Activated CD4-positive, alpha-beta memory T cell treated with anti-CD3 and anti-CD28 coated beads for 36 hours (primary cell): Measurements from ENCODE around the gene NOTCH1. TPM values are rescaled to one million over a fixed set of nuclear protein-coding genes. Genes with fewer than 3 reads are reported as not detected.

ENCODE experiments used
- CTCF ChIA-PET: fragments of 350-600 bp; sonication (Branson Sonifier 250); formaldehyde crosslinking; loops from one replicate; lab custom pipeline; 2021; ENCODE audit warnings: antibody characterized with exemption, inconsistent platforms; lab: Charles Lee
- POLR2A ChIA-PET: fragments of 350-600 bp; sonication (Branson Sonifier 250); formaldehyde crosslinking; loops from one replicate; lab custom pipeline; 2021; ENCODE audit warnings: antibody characterized with exemption; lab: Charles Lee
- DNase-seq: peaks from one replicate; pipeline ENCODE4 v3.0.0-alpha.2; 2020
- H3K27ac Mint-ChIP-seq: one replicate; pipeline ENCODE4 v1.8.0; 2021; ENCODE audit warnings: mixed read lengths
- H3K27me3 Mint-ChIP-seq: one replicate; pipeline ENCODE4 v1.8.0; 2021; ENCODE audit warnings: mixed read lengths
- H3K36me3 Mint-ChIP-seq: one replicate; pipeline ENCODE4 v1.8.0; 2021; ENCODE audit warnings: mixed read lengths
- H3K4me1 Mint-ChIP-seq: one replicate; pipeline ENCODE4 v1.8.0; 2021; ENCODE audit warnings: low read depth, mixed read lengths
- H3K4me3 Mint-ChIP-seq: one replicate; pipeline ENCODE4 v1.8.0; 2021; ENCODE audit warnings: mild to moderate bottlenecking, mixed read lengths
- H3K9me3 Mint-ChIP-seq: one replicate; pipeline ENCODE4 v1.8.0; 2021; ENCODE audit warnings: mixed read lengths
- intact Hi-C: fragments of 100-400 bp; cut with micrococcal nuclease; formaldehyde crosslinking; loops from one replicate; pipeline ENCODE4 v1.15.1; 2023
- total RNA-seq, 2 experiments: library from RNA; stranded (reverse); gene quantifications; one replicate each; pipeline ENCODE4 v1.2.3, GENCODE V29; 2021

The NOTCH1 gene
- total RNA-seq, 2 experiments from 2014 or later = 67.0 to 68.3 TPM

DNA sequence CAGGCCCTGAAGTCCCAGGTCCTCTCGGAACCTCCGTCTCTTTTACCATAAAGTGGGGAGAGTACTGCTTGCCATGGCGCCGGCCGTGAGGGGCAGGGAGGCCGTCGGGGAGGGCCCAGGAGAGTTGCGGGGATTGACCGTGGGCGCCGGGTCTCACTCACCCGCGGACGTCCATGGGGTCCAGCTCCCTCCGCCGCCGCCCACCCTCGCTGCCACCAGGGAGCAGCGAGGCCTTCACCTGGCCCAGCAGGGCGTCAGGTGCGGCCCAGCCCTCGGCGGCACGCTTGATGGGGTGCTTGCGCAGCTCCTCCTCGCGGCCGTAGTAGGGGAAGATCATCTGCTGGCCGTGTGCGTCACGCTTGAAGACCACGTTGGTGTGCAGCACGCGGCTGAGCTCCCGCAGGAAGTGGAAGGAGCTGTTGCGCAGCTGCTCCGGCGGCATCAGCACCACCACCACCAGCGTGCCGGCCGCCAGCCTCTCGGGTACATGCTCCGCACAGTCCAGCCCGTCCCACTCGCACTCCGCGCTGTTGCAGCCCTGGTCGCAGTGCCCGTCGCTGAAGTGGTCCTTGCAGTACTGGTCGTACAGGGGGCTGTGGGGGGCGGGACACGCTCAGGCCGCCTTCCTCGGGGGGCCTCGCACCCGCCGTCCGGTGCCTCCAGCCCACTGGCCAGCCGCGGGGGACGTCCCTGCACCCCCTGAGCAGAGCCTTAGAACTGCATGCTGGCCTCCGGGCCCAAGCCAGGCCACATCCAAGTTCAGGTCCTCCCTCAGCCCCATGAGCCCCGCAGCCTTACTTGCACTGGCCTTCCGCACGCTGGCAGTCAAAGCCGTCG, 41.1 kb downstream of the NOTCH1 start:
- no peak overlapping the region for H3K27ac Mint-ChIP-seq
- peaks cover 20% of the 10 kb centered on the region for H3K36me3 Mint-ChIP-seq
- intact Hi-C loops = no loop called here
- H3K27me3 Mint-ChIP-seq = no peaks in the 10 kb centered on the region
- H3K4me3 Mint-ChIP-seq = no peak overlapping the region
- no peaks in the 10 kb centered on the region for H3K4me1 Mint-ChIP-seq
- POLR2A ChIA-PET = no interaction called here
- no peaks in the 10 kb centered on the region for H3K9me3 Mint-ChIP-seq
- CTCF ChIA-PET = no interaction called here
- DNase-seq = no peak

DNA sequence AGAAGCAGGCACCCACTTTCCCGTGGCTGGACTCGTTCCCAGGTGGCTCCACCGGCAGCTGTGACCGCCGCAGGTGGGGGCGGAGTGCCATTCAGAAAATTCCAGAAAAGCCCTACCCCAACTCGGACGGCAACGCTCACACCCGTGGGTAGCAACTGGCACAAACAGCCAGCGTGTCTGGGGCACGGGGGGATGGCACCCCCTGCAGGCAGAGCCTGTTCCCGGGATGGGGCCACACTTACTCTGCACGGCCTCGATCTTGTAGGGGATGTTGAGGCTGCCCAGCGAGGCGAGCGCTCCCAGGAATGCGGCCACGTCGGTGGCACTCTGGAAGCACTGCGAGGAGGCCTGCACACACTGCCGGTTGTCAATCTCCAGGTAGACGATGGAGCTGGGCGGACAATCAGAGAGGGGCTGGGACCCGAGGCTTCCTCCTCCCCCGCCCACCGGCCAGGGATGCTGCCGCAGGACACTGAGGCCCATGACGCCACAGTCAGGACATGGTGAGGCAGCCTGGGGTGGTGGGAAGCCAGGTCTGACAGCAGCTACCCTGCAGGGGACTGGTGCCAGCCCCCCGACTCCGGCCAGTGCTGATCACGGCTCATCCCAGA, 42.8 kb downstream of the NOTCH1 start:
- intact Hi-C loops = no loop called here
- H3K27ac Mint-ChIP-seq = no peak overlapping the region
- no peaks in the 10 kb centered on the region for H3K4me1 Mint-ChIP-seq
- H3K4me3 Mint-ChIP-seq = no peak overlapping the region
- H3K36me3 Mint-ChIP-seq = peaks cover 20% of the 10 kb centered on the region
- no peak for DNase-seq
- ChIA-PET POLR2A (no interaction called here), CTCF (no interaction called here)
- H3K27me3 Mint-ChIP-seq = no peaks in the 10 kb centered on the region
- H3K9me3 Mint-ChIP-seq = no peaks in the 10 kb centered on the region

DNA sequence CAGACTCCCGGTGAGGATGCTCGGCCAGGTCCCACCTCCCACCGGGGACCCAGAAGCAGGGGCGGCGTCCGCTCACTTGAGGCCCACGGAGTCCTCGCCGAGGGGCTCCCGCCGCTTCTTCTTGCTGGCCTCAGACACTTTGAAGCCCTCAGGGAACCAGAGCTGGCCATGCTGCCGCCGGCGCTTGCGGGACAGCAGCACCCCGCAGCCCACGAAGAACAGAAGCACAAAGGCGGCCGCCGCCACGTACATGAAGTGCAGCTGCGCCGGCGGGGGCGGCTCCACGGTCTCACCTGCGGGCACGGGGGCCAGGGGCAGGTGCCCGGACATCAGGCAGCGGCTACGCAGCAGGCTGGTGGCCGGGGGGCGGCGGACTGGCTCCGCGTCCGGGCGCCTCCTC, 43.7 kb downstream of the NOTCH1 start:
- ChIA-PET CTCF (no interaction called here), POLR2A (no interaction called here)
- no peak overlapping the region for H3K4me3 Mint-ChIP-seq
- intact Hi-C loops = no loop called here
- no peak for DNase-seq
- H3K4me1 Mint-ChIP-seq = no peaks in the 10 kb centered on the region
- peaks cover 20% of the 10 kb centered on the region for H3K36me3 Mint-ChIP-seq
- H3K9me3 Mint-ChIP-seq = no peaks in the 10 kb centered on the region
- no peaks in the 10 kb centered on the region for H3K27me3 Mint-ChIP-seq
- H3K27ac Mint-ChIP-seq = no peak overlapping the region

DNA sequence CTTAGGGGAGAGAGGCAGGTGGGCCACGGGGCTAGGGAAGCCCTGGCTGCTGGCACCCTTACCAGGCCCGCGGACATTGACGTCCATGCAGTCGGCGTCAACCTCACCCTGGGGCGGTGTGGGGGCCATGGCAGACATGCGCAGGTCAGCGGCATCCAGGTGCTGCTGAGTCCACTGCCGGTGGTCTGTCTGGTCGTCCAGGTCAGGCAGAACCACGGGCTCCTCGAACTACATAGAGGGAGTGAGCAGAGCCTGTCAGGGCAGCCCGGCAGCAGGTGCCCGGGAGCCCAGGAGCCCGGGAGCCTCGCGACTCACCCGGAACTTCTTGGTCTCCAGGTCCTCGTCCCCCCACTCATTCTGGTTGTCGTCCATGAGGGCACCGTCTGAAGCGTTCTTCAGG, 44.2 kb downstream of the NOTCH1 start:
- no peaks in the 10 kb centered on the region for H3K9me3 Mint-ChIP-seq
- peaks cover 20% of the 10 kb centered on the region for H3K36me3 Mint-ChIP-seq
- ChIA-PET POLR2A (no interaction called here), CTCF (interaction anchor here (1.1 kb wide), 1 partner anchor 14 kb away, joined by 3 read pairs; no protein-coding TSS in a partner anchor)
- intact Hi-C loops = no loop called here
- H3K27me3 Mint-ChIP-seq = no peaks in the 10 kb centered on the region
- no peak overlapping the region for H3K4me3 Mint-ChIP-seq
- H3K27ac Mint-ChIP-seq = no peak overlapping the region
- no peaks in the 10 kb centered on the region for H3K4me1 Mint-ChIP-seq
- no peak for DNase-seq

DNA sequence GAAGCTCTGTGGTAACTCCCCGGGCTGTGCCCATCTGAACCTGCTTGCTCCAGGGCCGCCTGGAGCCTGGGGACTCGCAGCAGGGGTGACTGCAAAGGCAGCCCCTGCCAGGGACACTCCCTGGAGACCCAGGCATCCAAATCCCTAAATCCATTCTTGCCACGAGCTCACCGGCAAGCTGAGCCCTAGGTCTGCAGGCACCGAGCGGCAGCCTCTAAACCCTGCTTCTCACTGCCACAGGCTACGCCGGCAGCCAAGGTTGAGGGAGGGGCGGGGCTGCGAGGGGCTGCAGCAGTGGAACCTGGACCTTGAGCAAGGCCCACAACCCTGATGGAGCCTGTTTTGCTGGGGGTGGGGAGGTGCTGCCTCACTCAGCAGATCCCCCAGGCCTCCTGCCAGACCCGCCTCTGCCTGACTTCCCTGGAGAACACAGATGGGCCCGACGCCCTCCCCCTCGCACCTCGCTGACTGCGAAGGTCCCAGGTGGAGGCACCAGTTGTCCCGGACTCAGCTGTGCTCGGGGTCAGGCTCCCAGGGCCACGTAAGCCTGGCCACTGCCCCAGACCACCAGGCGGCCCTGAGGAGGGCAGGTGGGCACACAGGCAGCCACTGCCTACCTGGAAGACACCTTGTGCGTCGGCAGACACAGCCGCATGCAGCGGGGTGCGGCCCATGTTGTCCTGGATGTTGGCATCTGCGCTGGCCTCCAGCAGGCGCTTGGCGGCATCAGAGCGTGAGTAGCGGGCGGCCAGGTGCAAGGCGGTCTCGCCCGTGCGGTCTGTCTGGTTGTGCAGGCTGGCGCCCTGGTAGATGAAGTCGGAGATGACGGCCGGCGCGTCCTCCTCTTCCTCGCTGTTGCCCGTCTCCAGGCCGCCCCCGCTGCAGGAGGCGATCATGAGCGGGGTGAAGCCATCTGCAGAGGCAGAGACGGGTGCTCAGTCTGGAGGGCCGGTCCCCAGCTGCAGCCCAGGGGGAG, 45.6 kb downstream of the NOTCH1 start:
- Mint-ChIP-seq H3K27ac (no peak overlapping the region), H3K36me3 (peaks cover 23% of the 10 kb centered on the region), H3K4me3 (no peak overlapping the region), H3K9me3 (no peaks in the 10 kb centered on the region), H3K27me3 (no peaks in the 10 kb centered on the region), H3K4me1 (no peaks in the 10 kb centered on the region)
- ChIA-PET POLR2A (no interaction called here), CTCF (no interaction called here)
- intact Hi-C loops = no loop called here
- no peak for DNase-seq

DNA sequence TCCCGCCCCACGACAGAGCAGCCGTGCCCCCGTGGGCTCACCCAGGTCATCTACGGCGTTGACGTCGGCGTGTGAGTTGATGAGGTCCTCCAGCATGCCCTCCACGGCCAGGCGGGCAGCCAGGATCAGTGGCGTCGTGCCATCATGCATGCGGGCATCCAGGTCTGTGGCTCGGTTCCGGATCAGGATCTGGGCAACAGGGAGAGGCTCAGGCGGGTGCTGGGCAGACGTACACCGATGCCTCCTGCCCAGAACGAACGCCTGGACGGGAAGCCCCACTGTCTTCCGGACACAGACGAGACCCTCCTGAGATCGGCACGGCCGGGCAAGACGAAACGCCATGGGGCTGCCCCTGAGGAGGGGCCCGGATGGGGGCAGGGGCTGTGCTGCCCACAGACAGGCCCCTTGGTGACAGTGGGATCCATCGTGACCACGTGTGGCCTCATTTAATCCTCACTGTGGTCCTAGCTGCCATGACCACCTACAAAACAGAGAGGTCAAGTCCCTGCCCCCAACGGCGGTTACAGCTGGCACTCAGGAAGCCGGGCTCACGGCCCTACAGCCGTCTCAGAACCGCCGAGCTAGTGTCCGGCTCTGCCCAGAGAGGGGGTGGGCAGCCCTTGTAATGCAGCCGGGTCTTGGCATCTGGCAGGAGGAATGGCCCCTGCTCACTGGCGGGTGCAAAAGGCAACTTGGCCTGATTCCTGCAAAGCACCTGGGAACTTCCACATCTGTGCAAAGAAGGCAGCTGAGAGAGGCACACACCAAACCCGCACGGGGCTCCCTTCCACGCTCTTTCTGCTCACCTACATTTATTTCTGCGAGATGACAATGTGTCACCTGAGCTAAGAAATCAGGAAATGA, 46.5 kb downstream of the NOTCH1 start:
- peaks cover 22% of the 10 kb centered on the region for H3K36me3 Mint-ChIP-seq
- CTCF ChIA-PET = no interaction called here
- no peaks in the 10 kb centered on the region for H3K4me1 Mint-ChIP-seq
- intact Hi-C loops = no loop called here
- no peaks in the 10 kb centered on the region for H3K9me3 Mint-ChIP-seq
- no peaks in the 10 kb centered on the region for H3K27me3 Mint-ChIP-seq
- DNase-seq = no peak
- no peak overlapping the region for H3K4me3 Mint-ChIP-seq
- no peak overlapping the region for H3K27ac Mint-ChIP-seq
- POLR2A ChIA-PET = no interaction called here

DNA sequence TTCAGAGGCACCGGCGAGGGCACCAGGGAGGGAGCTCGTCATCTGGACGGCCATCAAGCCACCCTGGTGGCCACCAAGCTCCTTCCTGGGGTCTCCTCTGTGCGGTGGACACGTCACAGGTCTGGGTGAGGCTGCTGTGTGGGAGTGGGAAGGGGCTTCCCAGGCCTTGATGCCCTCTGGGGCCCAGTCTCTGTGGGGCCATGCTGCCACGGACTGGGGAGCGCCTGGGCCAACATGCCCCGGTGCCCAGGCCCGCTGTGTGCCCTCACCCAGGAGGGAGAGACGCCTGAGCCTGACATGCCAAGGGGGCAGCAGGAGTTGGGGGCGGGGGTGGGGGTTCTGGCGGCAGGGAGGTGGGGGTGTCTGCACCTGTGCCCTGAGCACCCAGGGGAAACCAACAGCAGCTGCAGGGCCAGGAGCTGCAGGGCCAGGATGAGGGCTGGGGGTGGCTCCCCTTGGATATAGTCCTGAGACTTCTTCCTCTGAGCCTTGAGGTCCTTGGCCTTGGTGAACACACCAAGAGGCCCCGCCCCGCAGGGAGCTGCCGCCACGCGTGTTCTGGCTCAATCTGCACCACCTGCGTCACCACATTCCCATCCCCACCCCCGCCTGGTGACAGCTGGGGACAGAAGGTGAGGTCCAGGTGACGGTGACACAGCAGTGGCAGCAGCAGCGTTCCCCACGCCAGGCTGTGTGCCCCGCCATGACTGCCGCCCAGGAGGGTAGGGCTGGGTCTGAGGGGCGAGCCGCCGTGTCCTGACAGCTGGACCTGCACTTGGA, 47.7 kb downstream of the NOTCH1 start:
- no peak overlapping the region for H3K4me3 Mint-ChIP-seq
- H3K27ac Mint-ChIP-seq = no peak overlapping the region
- ChIA-PET POLR2A (no interaction called here), CTCF (no interaction called here)
- intact Hi-C loops = no loop called here
- peaks cover 19% of the 10 kb centered on the region for H3K36me3 Mint-ChIP-seq
- H3K27me3 Mint-ChIP-seq = no peaks in the 10 kb centered on the region
- no peaks in the 10 kb centered on the region for H3K9me3 Mint-ChIP-seq
- no peak for DNase-seq
- H3K4me1 Mint-ChIP-seq = no peaks in the 10 kb centered on the region

DNA sequence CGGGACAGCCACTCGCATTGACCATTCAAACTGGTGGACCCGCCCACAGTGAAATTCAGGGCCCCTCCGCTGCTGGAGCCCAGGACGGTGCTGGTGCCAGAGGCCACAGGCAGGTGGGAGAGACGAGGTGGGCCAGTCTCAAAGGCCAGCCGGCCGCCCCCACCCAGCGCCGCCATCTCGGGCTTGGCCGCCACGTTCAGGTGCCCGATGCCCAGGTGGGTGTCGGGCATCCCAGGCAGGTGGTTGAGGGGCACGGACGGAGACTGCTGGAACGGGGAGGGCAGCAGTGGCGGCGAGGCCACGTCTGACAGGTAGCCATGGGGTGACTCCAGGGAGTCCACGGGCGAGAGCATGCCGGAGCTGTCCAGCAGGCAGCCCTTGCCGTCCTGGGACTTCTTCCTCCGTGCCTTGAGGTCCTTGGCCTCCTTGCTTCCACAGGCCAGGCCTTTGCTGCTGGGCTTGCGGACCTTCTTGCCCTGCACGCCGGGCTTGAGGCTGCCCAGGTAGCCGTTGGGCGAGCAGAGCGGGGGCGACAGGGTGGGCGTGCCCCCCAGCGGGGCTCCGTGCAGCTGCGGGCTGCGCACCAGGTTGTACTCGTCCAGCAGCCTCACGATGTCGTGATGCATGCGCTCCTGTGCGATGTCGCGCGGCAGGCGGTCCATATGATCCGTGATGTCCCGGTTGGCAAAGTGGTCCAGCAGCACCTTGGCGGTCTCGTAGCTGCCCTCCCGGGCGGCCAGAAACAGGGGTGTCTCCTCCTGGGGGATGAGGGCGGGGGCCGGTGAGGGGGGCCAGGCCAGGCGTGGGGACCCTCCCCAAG, 48.8 kb downstream of the NOTCH1 start:
- ChIA-PET POLR2A (interaction anchor here (0.6 kb wide), 1 partner anchor 61 kb away, joined by 3 read pairs; no protein-coding TSS in a partner anchor), CTCF (interaction anchor here (1.0 kb wide), 1 partner anchor 9 kb away, joined by 3 read pairs; no protein-coding TSS in a partner anchor)
- H3K4me3 Mint-ChIP-seq = no peak overlapping the region
- intact Hi-C loops = no loop called here
- no peaks in the 10 kb centered on the region for H3K4me1 Mint-ChIP-seq
- no peaks in the 10 kb centered on the region for H3K9me3 Mint-ChIP-seq
- H3K27ac Mint-ChIP-seq = no peak overlapping the region
- DNase-seq = no peak
- no peaks in the 10 kb centered on the region for H3K27me3 Mint-ChIP-seq
- H3K36me3 Mint-ChIP-seq = peaks cover 15% of the 10 kb centered on the region

DNA sequence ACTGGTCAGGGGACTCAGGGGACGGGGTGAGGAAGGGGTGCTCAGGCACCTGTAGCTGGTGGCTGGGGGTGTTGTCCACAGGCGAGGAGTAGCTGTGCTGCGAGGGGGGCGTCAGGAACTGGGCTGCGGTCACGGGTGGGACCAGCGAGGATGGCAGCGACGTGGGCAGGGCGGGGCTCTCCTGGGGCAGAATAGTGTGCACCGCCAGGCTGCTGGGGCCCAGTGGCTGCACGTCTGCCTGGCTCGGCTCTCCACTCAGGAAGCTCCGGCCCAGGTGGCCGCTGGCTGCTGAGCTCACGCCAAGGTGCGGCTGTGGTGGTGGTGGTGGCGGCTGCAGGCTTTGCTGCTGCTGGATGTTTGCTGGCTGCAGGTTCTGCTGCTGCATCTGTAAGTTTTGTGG, 49.7 kb downstream of the NOTCH1 start:
- Mint-ChIP-seq H3K9me3 (no peaks in the 10 kb centered on the region), H3K4me1 (no peaks in the 10 kb centered on the region), H3K27ac (no peak overlapping the region), H3K27me3 (no peaks in the 10 kb centered on the region), H3K4me3 (no peak overlapping the region), H3K36me3 (peaks cover 11% of the 10 kb centered on the region)
- no peak for DNase-seq
- CTCF ChIA-PET = interaction anchor here (1.0 kb wide), 2 partner anchors 8 to 10 kb away, joined by 3 read pairs; no protein-coding TSS in a partner anchor
- intact Hi-C loops = no loop called here
- POLR2A ChIA-PET = no interaction called here

DNA sequence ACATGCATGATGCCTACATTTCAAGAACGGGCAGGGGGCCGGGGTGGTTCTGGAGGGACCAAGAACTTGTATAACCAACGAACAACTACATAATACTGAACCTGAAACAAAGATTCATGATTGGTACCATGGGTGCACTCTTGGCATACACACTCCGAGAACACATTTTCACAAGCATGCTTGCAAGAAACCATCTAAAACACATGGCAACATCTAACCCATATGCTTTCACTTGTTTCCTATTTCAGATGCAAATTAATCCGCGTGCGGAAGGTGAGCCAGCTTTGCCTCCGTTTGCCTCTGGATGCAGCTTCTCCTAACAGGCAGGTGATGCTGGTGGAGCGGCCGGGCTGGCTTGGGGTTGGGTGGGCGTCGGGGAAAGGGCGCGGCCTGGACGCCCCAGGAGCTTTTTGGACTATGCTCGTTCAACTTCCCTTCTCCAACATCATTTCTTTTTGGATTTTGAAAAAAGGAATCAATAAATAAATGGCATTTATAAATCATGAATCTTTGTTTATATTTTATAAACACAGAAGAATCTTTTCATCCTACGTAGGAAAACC, 50.5 kb downstream of the NOTCH1 start:
- CTCF ChIA-PET = interaction anchor here (1.0 kb wide), 1 partner anchor 9 kb away, joined by 3 read pairs; no protein-coding TSS in a partner anchor
- H3K4me3 Mint-ChIP-seq = no peak overlapping the region
- intact Hi-C loops = no loop called here
- POLR2A ChIA-PET = no interaction called here
- H3K27ac Mint-ChIP-seq = no peak overlapping the region
- no peak for DNase-seq
- H3K4me1 Mint-ChIP-seq = no peaks in the 10 kb centered on the region
- no peaks in the 10 kb centered on the region for H3K9me3 Mint-ChIP-seq
- H3K36me3 Mint-ChIP-seq = peaks cover 8% of the 10 kb centered on the region
- H3K27me3 Mint-ChIP-seq = no peaks in the 10 kb centered on the region
